BJ (cell line): ENCODE data around the gene SPATA32. TPM values are rescaled to one million over a fixed set of nuclear protein-coding genes. Genes with fewer than 3 reads are reported as not detected.

ENCODE experiments used
- CTCF ChIA-PET: fragments of 350-600 bp; formaldehyde crosslinking; extraction: SDS; loops from one replicate; lab custom pipeline; 2021; ENCODE audit warnings: antibody characterized with exemption, inconsistent platforms; lab: Yijun Ruan, JAX
- POLR2A ChIA-PET: fragments of 300-600 bp; sonication (Branson Sonifier 250); formaldehyde crosslinking; extraction: SDS; loops from one replicate; lab custom pipeline; 2021; ENCODE audit warnings: antibody characterized with exemption; lab: Charles Lee
- DNase-seq: peaks from one replicate; pipeline ENCODE4 v3.0.0-alpha.2; 2011; ENCODE audit warnings: low read depth
- H3K27me3 ChIP-seq: 2 replicates; pipeline ENCODE4 v1.6.0; 2011; ENCODE audit warnings: low read length; ENCODE audit not compliant: control insufficient read depth, insufficient read depth
- H3K36me3 ChIP-seq: 2 replicates; pipeline ENCODE4 v1.5.1; 2011; ENCODE audit warnings: low read length; ENCODE audit not compliant: control insufficient read depth, insufficient read depth
- H3K4me3 ChIP-seq: 2 replicates; pipeline ENCODE4 v1.5.1; 2011; ENCODE audit warnings: low read depth, mild to moderate bottlenecking, control low read depth, low read length
- polyA plus RNA-seq: library from polyadenylated mRNA; depleted of rRNA; stranded (reverse); fragments of >200 nt; gene quantifications from 2 replicates; pipeline ENCODE4 v1.2.3, GENCODE V29; 2011
- TF ChIP-seq, protein P1 (sequence below): IDR thresholded peaks from 2 replicates; pipeline ENCODE4 v1.5.1; 2011; ENCODE audit warnings: low read depth, mild to moderate bottlenecking, control low read depth, inconsistent platforms, low read length, moderate library complexity; ENCODE audit not compliant: insufficient read depth

The SPATA32 gene
- polyA plus RNA-seq, 1 experiment, result not detected

DNA sequence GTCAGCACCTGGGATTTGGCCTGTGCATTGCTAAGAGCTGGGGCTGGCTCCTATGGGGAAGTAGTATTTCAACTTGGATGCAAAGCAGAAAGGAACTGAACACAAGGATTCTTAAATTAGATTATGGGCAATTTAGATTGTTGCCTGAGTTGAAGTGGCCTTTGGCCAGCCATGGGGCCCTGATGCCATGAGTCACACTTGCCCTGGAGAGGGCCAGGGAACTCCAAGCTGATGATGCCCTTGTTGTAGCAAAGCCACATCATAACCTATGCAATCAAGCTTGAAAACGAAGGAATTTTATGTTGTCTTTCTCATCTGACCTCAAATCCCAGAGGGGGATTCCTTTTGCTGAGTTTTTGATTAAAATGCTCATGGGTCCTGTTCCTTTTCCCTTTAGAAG, 3.9 kb upstream of the SPATA32 start:
- CTCF ChIA-PET, result interaction anchor here (1.0 to 4.9 kb wide), 10 partner anchors 12 to 126 kb away, joined by 3 to 35 read pairs (median 4); no protein-coding TSS in a partner anchor
- Histone ChIP-seq H3K4me3 (no peak overlapping the region), H3K27me3 (no peaks in the 10 kb centered on the region), H3K36me3 (peaks cover 56% of the 10 kb centered on the region)
- POLR2A ChIA-PET, result no interaction called here
- TF ChIP-seq, protein P1, sequence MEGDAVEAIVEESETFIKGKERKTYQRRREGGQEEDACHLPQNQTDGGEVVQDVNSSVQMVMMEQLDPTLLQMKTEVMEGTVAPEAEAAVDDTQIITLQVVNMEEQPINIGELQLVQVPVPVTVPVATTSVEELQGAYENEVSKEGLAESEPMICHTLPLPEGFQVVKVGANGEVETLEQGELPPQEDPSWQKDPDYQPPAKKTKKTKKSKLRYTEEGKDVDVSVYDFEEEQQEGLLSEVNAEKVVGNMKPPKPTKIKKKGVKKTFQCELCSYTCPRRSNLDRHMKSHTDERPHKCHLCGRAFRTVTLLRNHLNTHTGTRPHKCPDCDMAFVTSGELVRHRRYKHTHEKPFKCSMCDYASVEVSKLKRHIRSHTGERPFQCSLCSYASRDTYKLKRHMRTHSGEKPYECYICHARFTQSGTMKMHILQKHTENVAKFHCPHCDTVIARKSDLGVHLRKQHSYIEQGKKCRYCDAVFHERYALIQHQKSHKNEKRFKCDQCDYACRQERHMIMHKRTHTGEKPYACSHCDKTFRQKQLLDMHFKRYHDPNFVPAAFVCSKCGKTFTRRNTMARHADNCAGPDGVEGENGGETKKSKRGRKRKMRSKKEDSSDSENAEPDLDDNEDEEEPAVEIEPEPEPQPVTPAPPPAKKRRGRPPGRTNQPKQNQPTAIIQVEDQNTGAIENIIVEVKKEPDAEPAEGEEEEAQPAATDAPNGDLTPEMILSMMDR, result no peak
- DNase-seq, result no peak

DNA sequence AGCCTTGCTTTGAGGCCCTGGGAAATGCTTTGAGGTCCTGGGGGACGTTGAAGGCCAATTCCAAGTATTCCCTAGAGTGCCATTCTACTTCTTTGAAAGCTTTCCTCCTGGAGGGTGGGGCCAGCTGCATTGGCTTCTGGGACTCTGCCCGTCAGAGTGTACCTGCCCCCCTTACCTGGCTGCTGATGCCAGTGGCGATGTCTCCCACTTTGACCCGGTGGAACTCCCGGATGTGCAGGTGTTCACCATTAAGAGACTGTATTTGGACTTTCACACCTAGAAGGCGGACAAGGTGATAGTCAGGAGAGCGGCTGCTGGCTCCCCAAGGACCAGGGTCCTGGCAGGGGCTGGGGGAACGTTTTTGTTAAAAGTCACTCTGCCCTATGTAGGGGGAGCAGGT, 3.1 kb upstream of the SPATA32 start:
- no peak overlapping the region for H3K4me3 ChIP-seq
- ChIA-PET CTCF (interaction anchor here (1.1 to 4.9 kb wide), 5 partner anchors 12 to 121 kb away, joined by 3 to 35 read pairs (median 11); no protein-coding TSS in a partner anchor), POLR2A (no interaction called here)
- peaks cover 48% of the 10 kb centered on the region for H3K36me3 ChIP-seq
- DNase-seq, result no peak
- TF ChIP-seq, protein P1, result no peak
- no peaks in the 10 kb centered on the region for H3K27me3 ChIP-seq

DNA sequence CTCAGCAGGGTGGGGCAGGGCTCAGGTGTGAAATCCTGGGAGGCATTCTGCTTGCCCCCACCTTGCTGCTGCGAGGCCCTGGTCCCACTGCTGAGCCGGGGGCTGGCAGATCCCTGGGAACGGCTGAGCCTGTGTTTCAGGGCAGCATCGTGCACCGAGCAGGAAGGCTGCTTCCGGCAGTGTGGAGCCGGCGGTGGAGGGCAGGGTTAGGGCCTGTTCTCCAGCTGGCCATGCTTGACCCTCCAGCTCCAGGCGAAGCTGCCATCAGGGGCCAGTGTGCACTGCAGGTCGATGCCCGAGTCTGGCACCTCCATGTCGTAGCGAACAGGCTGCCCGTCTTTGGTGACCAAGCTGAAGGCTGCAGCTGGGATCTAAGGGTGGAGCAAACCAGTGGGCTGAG, 2.5 kb upstream of the SPATA32 start:
- H3K36me3 ChIP-seq, result peaks cover 42% of the 10 kb centered on the region
- POLR2A ChIA-PET, result no interaction called here

DNA sequence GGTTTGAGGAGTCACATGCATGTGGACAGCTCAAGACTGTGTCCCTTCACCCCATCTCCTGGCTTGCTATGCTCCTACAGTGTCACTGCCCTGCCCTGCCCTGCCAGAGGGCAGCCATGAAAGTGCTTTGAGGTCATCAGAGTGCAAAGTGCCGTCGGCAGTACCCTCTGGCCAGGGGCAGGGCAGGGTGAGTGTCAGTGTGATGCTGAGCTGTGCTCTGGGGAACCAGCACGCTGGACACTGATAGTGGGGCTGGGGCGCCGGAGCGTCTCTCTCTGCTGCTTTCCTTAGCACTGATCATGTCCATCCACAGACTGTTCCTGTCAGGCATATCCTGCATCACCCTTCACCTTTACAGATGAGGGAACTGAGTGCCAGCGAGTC, 1.6 kb upstream of the SPATA32 start:
- TF ChIP-seq, protein P1, result no peak
- no peak for DNase-seq
- Histone ChIP-seq H3K4me3 (no peak overlapping the region), H3K36me3 (peaks cover 39% of the 10 kb centered on the region), H3K27me3 (no peaks in the 10 kb centered on the region)
- ChIA-PET CTCF (interaction anchor here (0.6 to 4.9 kb wide), 8 partner anchors 12 to 125 kb away, joined by 4 to 35 read pairs (median 4); partner anchors contain the start of gene MAP3K14), POLR2A (no interaction called here)

More for the DNA sequence above, 2.5 kb upstream of the SPATA32 start:
- Histone ChIP-seq H3K27me3 (no peaks in the 10 kb centered on the region), H3K4me3 (no peak overlapping the region)
- TF ChIP-seq, protein P1, result no peak
- CTCF ChIA-PET, result interaction anchor here (1.5 to 4.9 kb wide), 3 partner anchors 13 to 121 kb away, joined by 4 to 35 read pairs (median 6); no protein-coding TSS in a partner anchor
- no peak for DNase-seq

DNA sequence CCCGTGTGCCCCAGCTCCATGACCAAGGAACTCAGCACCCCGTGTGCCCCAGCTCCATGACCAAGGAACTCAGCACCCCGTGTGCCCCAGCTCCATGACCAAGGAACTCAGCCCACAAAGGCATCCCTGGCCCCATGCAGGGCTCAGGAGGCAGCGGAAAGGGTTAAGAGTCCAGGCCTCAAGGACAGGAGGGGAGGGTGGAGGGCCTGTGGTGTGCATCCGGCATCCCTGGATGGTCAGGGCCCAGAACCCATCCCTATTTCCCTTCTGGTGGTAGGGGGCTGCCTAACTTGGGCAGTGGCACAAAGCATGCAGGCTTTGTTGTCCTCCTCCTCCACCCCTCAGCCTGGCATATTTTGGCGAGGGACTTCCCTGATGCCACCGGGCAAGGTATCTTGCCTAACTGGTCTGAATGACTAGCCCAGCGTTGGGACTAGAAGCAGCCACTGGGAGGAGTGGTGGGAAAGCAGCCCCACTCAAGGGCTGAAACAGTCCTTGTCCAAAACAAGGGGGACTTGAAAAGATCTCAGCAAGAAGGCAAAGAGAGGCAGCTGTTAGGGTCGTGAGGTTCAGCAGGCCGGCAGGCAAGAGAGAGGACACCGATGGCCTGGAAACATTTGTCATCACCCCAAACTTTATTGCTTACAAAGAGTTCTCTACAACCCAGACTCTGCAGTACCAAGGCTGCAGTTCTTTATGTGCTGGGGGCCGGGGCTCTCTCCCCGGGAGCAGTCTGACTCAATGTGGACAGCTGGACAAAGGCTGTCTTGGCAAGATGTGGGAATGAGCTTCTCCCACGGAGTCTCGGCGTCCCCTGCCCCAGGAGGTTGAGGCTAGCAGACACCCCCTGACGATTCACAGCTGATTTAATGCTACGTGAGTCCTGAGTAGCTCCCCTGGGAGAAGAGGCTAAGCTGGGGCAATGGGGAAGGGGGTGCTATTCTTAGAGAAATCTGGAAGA, 902 bp upstream of the SPATA32 start:
- H3K4me3 ChIP-seq, result no peak overlapping the region
- no peaks in the 10 kb centered on the region for H3K27me3 ChIP-seq
- ChIA-PET CTCF (interaction anchor here (0.6 to 1.6 kb wide), 8 partner anchors 11 to 126 kb away, joined by 3 to 6 read pairs (median 4); partner anchors contain the start of gene MAP3K14), POLR2A (no interaction called here)
- TF ChIP-seq, protein P1, result peak; percentile 30; the same call in 1 of the 2 replicates
- DNase-seq, result no peak
- peaks cover 35% of the 10 kb centered on the region for H3K36me3 ChIP-seq
